PC-3 (cell line): ENCODE results near the gene CFAP46. TPM values are rescaled to one million over a fixed set of nuclear protein-coding genes. Genes with fewer than 3 reads are reported as not detected.

ENCODE experiments used
- ATAC-seq: fragments of 200-7000 bp; cut with Tn5 transposase; 2 replicates; pipeline ENCODE4 v1.9.1; 2020; ENCODE audit warnings: mild to moderate bottlenecking, moderate library complexity
- BruUV-seq: library from RNA; stranded (reverse); fragments of 400-500 nt; replicated peaks from 2 replicates; lab custom pipeline; 2021; lab: Mats Ljungman, UMichigan
- CTCF ChIA-PET: fragments of 300-600 bp; sonication (Branson Sonifier 250); formaldehyde crosslinking; loops from one replicate; lab custom pipeline; 2022; ENCODE audit warnings: antibody characterized with exemption; lab: Charles Lee
- POLR2A ChIA-PET: fragments of 300-600 bp; sonication (Branson Sonifier 250); formaldehyde crosslinking; loops from one replicate; lab custom pipeline; 2022; ENCODE audit warnings: antibody characterized with exemption; ENCODE audit not compliant: unreplicated experiment; lab: Charles Lee
- DNase-seq: peaks from one replicate; pipeline ENCODE4 v3.0.0-alpha.2; 2015
- H2AFZ ChIP-seq: fragments of 300-600 bp; sonication (generic); 2 replicates; pipeline ENCODE4 v1.6.0; 2016; ENCODE audit warnings: antibody characterized with exemption, low read length
- H3F3A ChIP-seq: fragments of 300-600 bp; sonication (generic); one replicate; pipeline ENCODE4 v1.6.0; 2017; ENCODE audit warnings: antibody characterized with exemption, low read length, control low read depth, mild to moderate bottlenecking; ENCODE audit not compliant: unreplicated experiment
- H3K27ac ChIP-seq: fragments of 300-600 bp; sonication (generic); 2 replicates; pipeline ENCODE4 v1.5.1; 2016; ENCODE audit warnings: mild to moderate bottlenecking, low read length
- H3K27me3 ChIP-seq: fragments of 300-600 bp; sonication (generic); 2 replicates; pipeline ENCODE4 v1.6.1; 2016; ENCODE audit warnings: low read length, mixed read lengths
- H3K36me3 ChIP-seq: fragments of 300-600 bp; sonication (generic); 2 replicates; pipeline ENCODE4 v1.6.1; 2016; ENCODE audit warnings: low read depth, mixed run types, low read length, mixed read lengths
- H3K4me1 ChIP-seq: fragments of 300-600 bp; sonication (generic); 2 replicates; pipeline ENCODE4 v1.5.1; 2016; ENCODE audit warnings: low read length; ENCODE audit not compliant: insufficient read depth
- H3K4me2 ChIP-seq: fragments of 300-600 bp; sonication (generic); 2 replicates; pipeline ENCODE4 v1.6.0; 2016; ENCODE audit warnings: low read length
- H3K4me3 ChIP-seq: fragments of 300-600 bp; sonication (generic); 2 replicates; pipeline ENCODE4 v1.5.1; 2016; ENCODE audit warnings: mild to moderate bottlenecking, low read length, mixed read lengths
- H3K79me2 ChIP-seq: fragments of 300-600 bp; sonication (generic); 2 replicates; pipeline ENCODE4 v1.6.1; 2017; ENCODE audit warnings: low read length, mixed read lengths
- H3K9ac ChIP-seq: fragments of 300-600 bp; sonication (generic); 2 replicates; pipeline ENCODE4 v1.6.0; 2016; ENCODE audit warnings: mild to moderate bottlenecking, low read length
- H3K9me2 ChIP-seq: fragments of 300-600 bp; sonication (generic); replicated peaks from 2 replicates; pipeline ENCODE4 v1.6.1; 2016; ENCODE audit warnings: mixed run types, low read length, mixed read lengths
- H3K9me3 ChIP-seq: fragments of 300-600 bp; sonication (generic); 2 replicates; pipeline ENCODE4 v1.6.1; 2016; ENCODE audit warnings: low read length, mixed read lengths
- H4K20me1 ChIP-seq: fragments of 300-600 bp; sonication (generic); 2 replicates; pipeline ENCODE4 v1.6.1; 2016; ENCODE audit warnings: low read length, mixed read lengths
- CTCF ChIP-seq: fragments of 300-600 bp; sonication (generic); conservative IDR thresholded peaks from 2 replicates; pipeline ENCODE4 v1.5.1; 2017; ENCODE audit warnings: antibody characterized with exemption, low read depth, mild to moderate bottlenecking, low read length
- EZH2 ChIP-seq: fragments of 300-600 bp; sonication (generic); IDR thresholded peaks from one replicate; pipeline ENCODE4 v1.6.1; 2017; ENCODE audit warnings: antibody characterized with exemption, mild to moderate bottlenecking, low read length; ENCODE audit not compliant: unreplicated experiment
- EZH2phosphoT487 ChIP-seq: fragments of 300-600 bp; sonication (generic); IDR thresholded peaks from 2 replicates; pipeline ENCODE4 v1.6.1; 2018; ENCODE audit warnings: mild to moderate bottlenecking, antibody characterized with exemption, low read length, borderline replicate concordance
- intact Hi-C: fragments of 100-400 bp; cut with micrococcal nuclease; formaldehyde crosslinking; loops from 2 replicates; pipeline ENCODE4 v1.9.0; 2023
- total RNA-seq: library from RNA; depleted of rRNA; stranded (reverse); fragments of >200 nt; gene quantifications from 2 replicates; pipeline ENCODE4 v1.2.3, GENCODE V29; 2014

The CFAP46 gene
- total RNA-seq, 1 experiment from 2014 or later = 0.04 TPM

GRCh38 chr10:132872658-132873057 is 69.7 kb downstream of the CFAP46 start:
- Histone ChIP-seq H3K9me2 (no peaks in the 10 kb centered on the region), H3K4me3 (no peak overlapping the region), H3K36me3 (no peaks in the 10 kb centered on the region), H2AFZ (no peak overlapping the region), H4K20me1 (no peaks in the 10 kb centered on the region), H3F3A (no peaks in the 10 kb centered on the region), H3K4me2 (no peak overlapping the region), H3K27ac (no peak overlapping the region), H3K9ac (no peak overlapping the region), H3K4me1 (no peaks in the 10 kb centered on the region), H3K9me3 (no peaks in the 10 kb centered on the region), H3K79me2 (no peaks in the 10 kb centered on the region), H3K27me3 (peaks cover 72% of the 10 kb centered on the region)
- ChIA-PET POLR2A (no interaction called here), CTCF (no interaction called here)
- no peak for TF ChIP-seq EZH2phosphoT487
- TF ChIP-seq EZH2 = no peak
- no peak for TF ChIP-seq CTCF
- ATAC-seq = no peak
- BruUV-seq = no TSS peak
- intact Hi-C loops = no loop called here
- DNase-seq = no peak

- Histone ChIP-seq H3K9me2 (no peaks in the 10 kb centered on the region), H3K79me2 (no peaks in the 10 kb centered on the region), H3K9me3 (no peaks in the 10 kb centered on the region), H3K27ac (no peak overlapping the region), H3K9ac (no peak overlapping the region), H3K4me2 (no peak overlapping the region), H2AFZ (no peak overlapping the region), H3K4me1 (no peaks in the 10 kb centered on the region), H4K20me1 (no peaks in the 10 kb centered on the region), H3K36me3 (no peaks in the 10 kb centered on the region), H3K4me3 (no peak overlapping the region), H3K27me3 (peaks cover 58% of the 10 kb centered on the region), H3F3A (no peaks in the 10 kb centered on the region)
- POLR2A ChIA-PET = no interaction called here
- CTCF ChIA-PET = no interaction called here
- intact Hi-C loops = no loop called here
- BruUV-seq = no TSS peak
- ATAC-seq = no peak
- DNase-seq = no peak
- no peak for TF ChIP-seq CTCF
Observed at GRCh38 chr10:132870426-132870825, 71.9 kb downstream of the CFAP46 start.

GRCh38 chr10:132869621-132870020 is 72.7 kb downstream of the CFAP46 start:
- Histone ChIP-seq H3K36me3 (no peaks in the 10 kb centered on the region), H3K4me3 (no peak overlapping the region), H3F3A (no peaks in the 10 kb centered on the region), H3K9me3 (no peaks in the 10 kb centered on the region), H3K4me1 (no peaks in the 10 kb centered on the region), H2AFZ (no peak overlapping the region), H4K20me1 (no peaks in the 10 kb centered on the region), H3K4me2 (no peak overlapping the region), H3K9me2 (no peaks in the 10 kb centered on the region), H3K27me3 (peaks cover 50% of the 10 kb centered on the region), H3K9ac (no peak overlapping the region), H3K27ac (no peak overlapping the region), H3K79me2 (no peaks in the 10 kb centered on the region)
- no peak for ATAC-seq
- no peak for TF ChIP-seq EZH2phosphoT487
- TF ChIP-seq EZH2 = no peak
- TF ChIP-seq CTCF = no peak
- intact Hi-C loops = no loop called here
- BruUV-seq = no TSS peak
- no peak for DNase-seq
- POLR2A ChIA-PET = no interaction called here
- CTCF ChIA-PET = no interaction called here
